Ascending aorta (tissue), 2 donors: ENCODE measurements around the gene ACVR2B. TPM values are rescaled to one million over a fixed set of nuclear protein-coding genes. Genes with fewer than 3 reads are reported as not detected.

Experiments
- DNase-seq, 2 donors: peaks; one replicate each; pipeline ENCODE4 v3.0.0-alpha.2; 2019; ENCODE audit warnings: low spot score in 2 of 2
- H3K27ac ChIP-seq, 2 donors: fragments of 200-600 bp; sonication (generic); one replicate each; pipeline ENCODE4 v1.5.1; 2016 to 2017; ENCODE audit warnings: mild to moderate bottlenecking in 1 of 2
- H3K27me3 ChIP-seq: fragments of 200-600 bp; sonication (generic); one replicate; pipeline ENCODE4 v1.5.1; 2017
- H3K36me3 ChIP-seq, 2 donors: fragments of 200-600 bp; sonication (generic); one replicate each; pipeline ENCODE4 v1.5.1; 2016
- H3K4me1 ChIP-seq, 2 donors: fragments of 200-600 bp; sonication (generic); one replicate each; pipeline ENCODE4 v1.5.1; 2016 to 2017; ENCODE audit warnings: mild to moderate bottlenecking in 1 of 2
- H3K4me3 ChIP-seq, 2 donors: fragments of 200-600 bp; sonication (generic); one replicate each; pipeline ENCODE4 v1.5.1; 2016 to 2017; ENCODE audit warnings: mild to moderate bottlenecking in 1 of 2
- H3K9me3 ChIP-seq, 2 donors: fragments of 200-600 bp; sonication (generic); one replicate each; pipeline ENCODE4 v1.5.1; 2016
- intact Hi-C: fragments of 100-400 bp; cut with DNase I; formaldehyde crosslinking; loops from one replicate; pipeline ENCODE4 v1.15.1; 2023
- total RNA-seq: library from RNA; depleted of rRNA; stranded (reverse); fragments of >200 nt; gene quantifications from one replicate; pipeline ENCODE4 v1.1.0, GENCODE V29; 2016
- TF ChIP-seq, protein P1 (sequence below), 3 experiments: fragments of 200-600 bp in 2 of 3; fragments of 450-650 bp in 1 of 3; sonication (generic) in 2 of 3; IDR thresholded peaks; one replicate each; pipeline ENCODE4 v1.5.1; 2016 to 2019; ENCODE audit warnings: antibody characterized with exemption in 3 of 3, mild to moderate bottlenecking in 1 of 3, moderate library complexity in 1 of 3

ACVR2B gene
- total RNA-seq, 1 donor from 2014 or later: 15.2 TPM

DNA sequence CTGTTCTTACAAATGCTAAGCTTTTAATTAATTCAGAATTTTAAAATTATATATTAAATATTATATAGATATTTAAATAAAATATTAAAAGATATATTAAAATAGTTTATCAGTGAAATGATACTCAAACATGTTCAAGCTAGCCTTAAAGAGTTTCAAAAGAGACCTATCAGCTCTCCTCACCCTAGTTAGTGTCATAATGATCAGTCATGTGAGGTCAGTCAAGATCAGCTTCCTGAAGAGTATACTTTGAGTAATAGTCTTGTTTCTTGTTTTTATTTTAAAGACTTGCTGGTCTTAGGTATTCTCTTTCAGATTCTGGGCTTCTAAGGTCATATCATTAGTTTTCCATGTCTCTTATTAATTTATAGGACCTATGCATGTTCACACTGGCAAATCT is 56.9 kb downstream of the ACVR2B start:
- Histone ChIP-seq H3K36me3 (peaks cover 23 to 53% of the 10 kb centered on the region in 2 donors), H3K9me3 (no peaks in the 10 kb centered on the region), H3K27ac (no peak overlapping the region), H3K4me3 (no peak overlapping the region), H3K27me3 (no peaks in the 10 kb centered on the region), H3K4me1 (no peaks in the 10 kb centered on the region)
- intact Hi-C loops: no loop called here
- TF ChIP-seq, protein P1, sequence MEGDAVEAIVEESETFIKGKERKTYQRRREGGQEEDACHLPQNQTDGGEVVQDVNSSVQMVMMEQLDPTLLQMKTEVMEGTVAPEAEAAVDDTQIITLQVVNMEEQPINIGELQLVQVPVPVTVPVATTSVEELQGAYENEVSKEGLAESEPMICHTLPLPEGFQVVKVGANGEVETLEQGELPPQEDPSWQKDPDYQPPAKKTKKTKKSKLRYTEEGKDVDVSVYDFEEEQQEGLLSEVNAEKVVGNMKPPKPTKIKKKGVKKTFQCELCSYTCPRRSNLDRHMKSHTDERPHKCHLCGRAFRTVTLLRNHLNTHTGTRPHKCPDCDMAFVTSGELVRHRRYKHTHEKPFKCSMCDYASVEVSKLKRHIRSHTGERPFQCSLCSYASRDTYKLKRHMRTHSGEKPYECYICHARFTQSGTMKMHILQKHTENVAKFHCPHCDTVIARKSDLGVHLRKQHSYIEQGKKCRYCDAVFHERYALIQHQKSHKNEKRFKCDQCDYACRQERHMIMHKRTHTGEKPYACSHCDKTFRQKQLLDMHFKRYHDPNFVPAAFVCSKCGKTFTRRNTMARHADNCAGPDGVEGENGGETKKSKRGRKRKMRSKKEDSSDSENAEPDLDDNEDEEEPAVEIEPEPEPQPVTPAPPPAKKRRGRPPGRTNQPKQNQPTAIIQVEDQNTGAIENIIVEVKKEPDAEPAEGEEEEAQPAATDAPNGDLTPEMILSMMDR (IDR thresholded peaks at IDR 0.05): no peak
- DNase-seq: no peak

DNA sequence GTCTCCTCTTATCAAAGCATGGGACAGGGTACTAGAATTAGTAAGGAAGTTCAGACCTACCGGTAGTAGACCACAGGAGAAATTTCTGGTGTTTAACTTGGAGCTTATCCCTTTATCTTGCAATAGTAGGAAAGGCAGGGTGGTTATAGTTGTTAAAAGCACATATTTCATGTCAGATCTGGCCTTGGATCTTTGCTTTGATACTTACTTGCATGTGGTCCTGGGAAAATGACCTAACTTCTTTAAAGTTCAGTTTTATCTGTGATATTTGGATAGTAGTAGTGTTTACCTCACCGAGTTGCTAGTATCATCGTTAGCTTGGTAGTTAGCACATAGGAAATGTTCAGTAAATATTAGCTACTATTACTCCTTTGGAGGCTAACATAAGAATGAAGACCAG is 57.9 kb downstream of the ACVR2B start:
- intact Hi-C loops: no loop called here
- Histone ChIP-seq H3K27ac (no peak overlapping the region), H3K4me3 (no peak overlapping the region), H3K27me3 (no peaks in the 10 kb centered on the region), H3K36me3 (peaks cover 21 to 49% of the 10 kb centered on the region in 2 donors), H3K9me3 (no peaks in the 10 kb centered on the region), H3K4me1 (no peaks in the 10 kb centered on the region)
- TF ChIP-seq, protein P1 (IDR thresholded peaks at IDR 0.05): no peak
- DNase-seq: no peak

DNA sequence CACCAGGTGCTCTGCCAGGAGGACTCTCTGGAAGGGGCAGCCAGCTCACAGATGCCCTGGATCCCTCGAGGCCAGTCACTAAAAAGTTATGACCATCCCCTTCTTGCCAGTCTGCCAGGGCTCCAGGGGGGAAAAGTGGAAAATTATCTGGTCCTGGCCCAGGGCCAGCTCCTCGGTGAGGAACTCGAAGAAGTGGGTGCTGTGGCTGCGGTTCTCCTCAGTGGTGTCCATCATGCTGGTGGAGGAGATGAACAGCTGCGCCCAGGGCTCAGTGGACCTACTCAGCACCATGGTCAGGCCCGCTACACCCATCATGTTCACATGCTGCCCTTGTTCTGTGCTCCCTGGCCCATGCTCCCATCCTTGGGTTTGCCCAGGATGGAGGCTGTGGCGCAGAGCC is 61.7 kb downstream of the ACVR2B start:
- DNase-seq: no peak
- Histone ChIP-seq H3K9me3 (no peaks in the 10 kb centered on the region), H3K27ac (no peak overlapping the region), H3K36me3 (peaks cover 17 to 34% of the 10 kb centered on the region in 2 donors), H3K4me3 (no peak overlapping the region), H3K27me3 (no peaks in the 10 kb centered on the region), H3K4me1 (no peaks in the 10 kb centered on the region)
- intact Hi-C loops: no loop called here
- TF ChIP-seq, protein P1 (IDR thresholded peaks at IDR 0.05): no peak

DNA sequence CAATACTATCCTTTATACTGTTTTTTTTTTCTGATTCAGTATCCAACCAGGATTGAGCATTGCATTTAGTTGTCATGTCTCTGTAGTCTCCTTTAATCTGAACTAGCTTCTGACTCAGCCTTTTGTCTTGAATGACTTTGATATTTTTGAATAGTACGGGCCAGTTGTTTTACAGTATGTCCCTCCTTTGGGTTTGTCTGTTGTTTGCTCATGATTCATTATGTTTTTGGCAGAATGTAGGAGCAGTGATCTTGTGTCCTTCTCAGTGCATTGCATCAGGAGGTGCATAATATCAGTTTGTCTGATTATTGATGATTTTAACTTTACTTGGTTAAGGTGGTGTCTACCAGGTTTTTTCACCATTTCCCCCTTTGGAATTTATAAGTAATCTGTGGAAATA is 63.0 kb downstream of the ACVR2B start:
- H3K9me3 ChIP-seq: no peaks in the 10 kb centered on the region
- intact Hi-C loops: no loop called here
- TF ChIP-seq, protein P1 (IDR thresholded peaks at IDR 0.05): no peak
- H3K27me3 ChIP-seq: no peaks in the 10 kb centered on the region
- no peak overlapping the region for H3K27ac ChIP-seq
- peaks cover 16 to 26% of the 10 kb centered on the region in 2 donors for H3K36me3 ChIP-seq
- H3K4me1 ChIP-seq: no peaks in the 10 kb centered on the region
- DNase-seq: no peak
- no peak overlapping the region for H3K4me3 ChIP-seq

DNA sequence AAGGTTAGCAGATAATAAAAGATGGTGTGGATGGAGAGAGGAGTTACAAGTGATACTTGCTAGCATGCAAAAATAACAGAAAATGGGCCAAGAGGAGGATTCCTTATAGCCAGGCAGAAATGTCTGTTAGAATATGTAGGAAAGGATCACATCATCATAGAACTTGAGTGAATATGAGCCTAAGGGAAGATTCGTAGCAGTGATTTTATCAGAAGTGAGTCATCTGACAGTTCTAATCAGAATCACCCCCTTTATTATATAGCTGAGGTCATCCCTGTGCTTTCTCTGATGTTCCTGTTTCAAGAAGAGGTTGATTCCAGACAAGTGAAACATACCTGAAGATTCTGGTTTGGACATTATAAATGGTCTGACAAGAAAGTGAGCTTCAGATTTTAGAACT is 65.3 kb downstream of the ACVR2B start:
- Histone ChIP-seq H3K36me3 (peaks cover 10 to 30% of the 10 kb centered on the region in 2 donors), H3K9me3 (no peaks in the 10 kb centered on the region), H3K27me3 (no peaks in the 10 kb centered on the region), H3K4me3 (no peak overlapping the region), H3K27ac (no peak overlapping the region), H3K4me1 (no peaks in the 10 kb centered on the region)
- intact Hi-C loops: no loop called here
- no peak for DNase-seq
- TF ChIP-seq, protein P1 (IDR thresholded peaks at IDR 0.05): no peak

DNA sequence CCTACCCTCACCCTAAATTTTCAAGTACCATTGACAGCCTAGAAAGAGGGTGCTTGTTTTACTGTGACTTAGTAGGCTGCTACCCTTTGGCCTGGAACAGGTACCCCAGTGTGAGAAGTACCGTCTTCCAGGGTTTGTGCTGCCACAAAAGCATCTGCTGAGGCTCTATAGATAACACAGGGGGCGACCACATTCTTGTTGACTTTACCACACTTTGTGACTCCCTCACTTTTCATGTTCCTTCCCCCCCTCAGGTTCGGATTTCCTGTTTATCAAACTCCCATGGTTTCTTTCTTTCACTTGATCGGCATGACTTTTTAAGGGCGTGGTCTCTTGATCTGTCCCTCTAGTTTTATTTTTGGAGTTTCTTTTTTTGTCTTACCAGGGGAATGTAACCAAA is 66.0 kb downstream of the ACVR2B start:
- H3K36me3 ChIP-seq: peaks cover 12 to 34% of the 10 kb centered on the region in 2 donors
- no peak for DNase-seq
- intact Hi-C loops: no loop called here
- H3K27ac ChIP-seq: no peak overlapping the region
- no peaks in the 10 kb centered on the region for H3K27me3 ChIP-seq
- no peaks in the 10 kb centered on the region for H3K9me3 ChIP-seq
- H3K4me1 ChIP-seq: no peaks in the 10 kb centered on the region
- no peak overlapping the region for H3K4me3 ChIP-seq
- TF ChIP-seq, protein P1 (IDR thresholded peaks at IDR 0.05): no peak
